Stimulated activated CD4-positive, alpha-beta T cell treated with anti-CD3 and anti-CD28 coated beads, Interleukin-2, amount 100 ng/mL, for 4 hours (primary cell): ENCODE results near the gene CXorf49B.

Experiments
- DNase-seq: peaks from one replicate; pipeline ENCODE4 v3.0.0-alpha.2; 2020; ENCODE audit warnings: low read depth

The CXorf49B gene

DNA sequence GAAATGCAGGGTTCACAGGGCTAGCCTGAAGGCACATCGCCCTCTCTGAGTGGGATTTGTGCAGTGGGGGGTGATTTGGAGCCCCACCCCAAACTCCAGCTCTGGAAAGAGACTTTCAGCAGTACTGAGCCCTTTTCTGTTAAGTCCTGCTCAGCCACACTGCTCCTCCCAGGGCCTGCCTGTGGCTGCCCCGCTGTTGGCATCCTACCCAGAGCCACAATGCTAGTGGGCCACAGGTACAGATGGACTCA lies 52.7 kb downstream of the CXorf49B start:
- DNase-seq = no peak
